A673 (cell line): ENCODE results near the gene PTGER4. TPM values are rescaled to one million over a fixed set of nuclear protein-coding genes. Genes with fewer than 3 reads are reported as not detected.

Source experiments
- BruUV-seq: library from RNA; stranded (reverse); fragments of 400-500 nt; replicated peaks from 2 replicates; lab custom pipeline; 2021; lab: Mats Ljungman, UMichigan
- CTCF ChIA-PET: fragments of 300-600 bp; sonication (Branson Sonifier 250); formaldehyde crosslinking; loops from one replicate; lab custom pipeline; 2022; ENCODE audit warnings: antibody characterized with exemption; lab: Charles Lee
- POLR2A ChIA-PET: fragments of 300-600 bp; sonication (Branson Sonifier 250); formaldehyde crosslinking; loops from one replicate; lab custom pipeline; 2022; ENCODE audit warnings: antibody characterized with exemption; ENCODE audit not compliant: low non-redundant PET; lab: Charles Lee
- DNase-seq: peaks from one replicate; pipeline ENCODE4 v3.0.0-alpha.2; 2015; ENCODE audit warnings: low spot score
- H3K27ac ChIP-seq: fragments of 200-600 bp; sonication (generic); 2 replicates; pipeline ENCODE4 v1.5.1; 2016; ENCODE audit warnings: mixed run types, low read depth, mild to moderate bottlenecking, mixed read lengths, antibody characterized with exemption, low read length; ENCODE audit not compliant: poor library complexity, severe bottlenecking
- H3K27me3 ChIP-seq: fragments of 200-600 bp; sonication (generic); replicated peaks from 2 replicates; pipeline ENCODE4 v1.6.1; 2017; ENCODE audit warnings: mixed run types, low read depth, mild to moderate bottlenecking, mixed read lengths, antibody characterized with exemption, low read length; ENCODE audit not compliant: insufficient read depth, poor library complexity
- H3K36me3 ChIP-seq: fragments of 200-600 bp; sonication (generic); 2 replicates; pipeline ENCODE4 v1.6.1; 2016; ENCODE audit warnings: mixed run types, mild to moderate bottlenecking, mixed read lengths, antibody characterized with exemption, low read length; ENCODE audit not compliant: insufficient read depth, poor library complexity, severe bottlenecking
- H3K4me1 ChIP-seq: fragments of 200-600 bp; sonication (generic); 2 replicates; pipeline ENCODE4 v1.6.1; 2017; ENCODE audit warnings: mixed run types, mild to moderate bottlenecking, mixed read lengths, antibody characterized with exemption, low read length; ENCODE audit not compliant: insufficient read depth, poor library complexity, severe bottlenecking
- H3K4me3 ChIP-seq: fragments of 200-600 bp; sonication (generic); 2 replicates; pipeline ENCODE4 v1.5.1; 2016; ENCODE audit warnings: low read depth, mixed run types, mild to moderate bottlenecking, mixed read lengths, low read length; ENCODE audit not compliant: poor library complexity, severe bottlenecking
- H3K9me3 ChIP-seq: fragments of 200-600 bp; sonication (generic); 2 replicates; pipeline ENCODE4 v1.6.1; 2016; ENCODE audit warnings: mixed run types, low read depth, mild to moderate bottlenecking, mixed read lengths, antibody characterized with exemption, low read length; ENCODE audit not compliant: poor library complexity, severe bottlenecking
- CTCF ChIP-seq: fragments of 300-800, 200-600 bp; sonication (generic); conservative IDR thresholded peaks from 2 replicates; pipeline ENCODE4 v1.5.1; 2017; ENCODE audit warnings: low read depth, mild to moderate bottlenecking, antibody characterized with exemption, low read length, moderate library complexity, mixed read lengths
- EZH2 ChIP-seq: fragments of 200-600 bp; sonication (generic); IDR thresholded peaks from 2 replicates; pipeline ENCODE4 v1.6.1; 2017; ENCODE audit warnings: borderline replicate concordance, low read depth, mild to moderate bottlenecking, mixed read lengths, antibody characterized with exemption, low read length; ENCODE audit not compliant: poor library complexity, severe bottlenecking
- intact Hi-C: fragments of 100-400 bp; cut with micrococcal nuclease; formaldehyde crosslinking; loops from one replicate; pipeline ENCODE4 v1.10.0; 2022; ENCODE audit not compliant: unreplicated experiment
- total RNA-seq: library from RNA; stranded (reverse); gene quantifications from 2 replicates; pipeline ENCODE4 v1.2.3, GENCODE V29; 2021

The PTGER4 gene
- total RNA-seq, 1 experiment from 2014 or later = 2.1 TPM

- DNase-seq = no peak
- Histone ChIP-seq H3K27ac (no peak overlapping the region), H3K9me3 (no peaks in the 10 kb centered on the region), H3K4me3 (no peak overlapping the region), H3K4me1 (peaks cover 26% of the 10 kb centered on the region), H3K36me3 (no peaks in the 10 kb centered on the region), H3K27me3 (peaks cover 11% of the 10 kb centered on the region)
- no peak for TF ChIP-seq CTCF
- TF ChIP-seq EZH2 = no peak
- CTCF ChIA-PET = no interaction called here
- intact Hi-C loops = no loop called here
- no TSS peak for BruUV-seq
- POLR2A ChIA-PET = no interaction called here
These were observed 1.7 kb upstream of the PTGER4 start for GRCh38 chr5:40678026-40678425.

GRCh38 chr5:40678460-40679147, 1.1 kb upstream of the PTGER4 start:
- CTCF ChIA-PET = no interaction called here
- H3K36me3 ChIP-seq = no peaks in the 10 kb centered on the region
- no peak for DNase-seq
- H3K4me3 ChIP-seq = peak overlapping the region; percentile 65
- peaks cover 11% of the 10 kb centered on the region for H3K27me3 ChIP-seq
- TSS peak; percentile 91 for BruUV-seq
- no peaks in the 10 kb centered on the region for H3K9me3 ChIP-seq
- intact Hi-C loops = no loop called here
- POLR2A ChIA-PET = no interaction called here
- TF ChIP-seq EZH2 (no peak), CTCF (no peak)
- peaks cover 26% of the 10 kb centered on the region for H3K4me1 ChIP-seq
- H3K27ac ChIP-seq = peak overlapping the region; percentile 87

- no peaks in the 10 kb centered on the region for H3K36me3 ChIP-seq
- intact Hi-C loops = no loop called here
- CTCF ChIA-PET = interaction anchor here (0.7 kb wide), 1 partner anchor 542 kb away, joined by 5 read pairs; no protein-coding TSS in a partner anchor
- peaks cover 26% of the 10 kb centered on the region for H3K4me1 ChIP-seq
- peaks cover 11% of the 10 kb centered on the region for H3K27me3 ChIP-seq
- TF ChIP-seq CTCF = no peak
- TF ChIP-seq EZH2 = no peak
- DNase-seq = peak; percentile 95
- H3K9me3 ChIP-seq = no peaks in the 10 kb centered on the region
- peak overlapping the region; percentile 87 for H3K27ac ChIP-seq
- H3K4me3 ChIP-seq = peak overlapping the region; percentile 65
- POLR2A ChIA-PET = no interaction called here
- no TSS peak for BruUV-seq
These were observed 385 bp upstream of the PTGER4 start for GRCh38 chr5:40679148-40679912.
